Ascending aorta (tissue), 2 donors: ENCODE data around the gene LDHD. TPM values are rescaled to one million over a fixed set of nuclear protein-coding genes. Genes with fewer than 3 reads are reported as not detected.

ENCODE experiments used
- DNase-seq, 2 donors: peaks; one replicate each; pipeline ENCODE4 v3.0.0-alpha.2; 2019; ENCODE audit warnings: low spot score in 2 of 2
- H3K27ac ChIP-seq, 2 donors: fragments of 200-600 bp; sonication (generic); one replicate each; pipeline ENCODE4 v1.5.1; 2016 to 2017; ENCODE audit warnings: mild to moderate bottlenecking in 1 of 2
- H3K27me3 ChIP-seq: fragments of 200-600 bp; sonication (generic); one replicate; pipeline ENCODE4 v1.5.1; 2017
- H3K36me3 ChIP-seq, 2 donors: fragments of 200-600 bp; sonication (generic); one replicate each; pipeline ENCODE4 v1.5.1; 2016
- H3K4me1 ChIP-seq, 2 donors: fragments of 200-600 bp; sonication (generic); one replicate each; pipeline ENCODE4 v1.5.1; 2016 to 2017; ENCODE audit warnings: mild to moderate bottlenecking in 1 of 2
- H3K4me3 ChIP-seq, 2 donors: fragments of 200-600 bp; sonication (generic); one replicate each; pipeline ENCODE4 v1.5.1; 2016 to 2017; ENCODE audit warnings: mild to moderate bottlenecking in 1 of 2
- H3K9me3 ChIP-seq, 2 donors: fragments of 200-600 bp; sonication (generic); one replicate each; pipeline ENCODE4 v1.5.1; 2016
- intact Hi-C: fragments of 100-400 bp; cut with DNase I; formaldehyde crosslinking; loops from one replicate; pipeline ENCODE4 v1.15.1; 2023
- total RNA-seq: library from RNA; depleted of rRNA; stranded (reverse); fragments of >200 nt; gene quantifications from one replicate; pipeline ENCODE4 v1.1.0, GENCODE V29; 2016
- TF ChIP-seq, protein P1 (sequence below), 3 experiments: fragments of 200-600 bp in 2 of 3; fragments of 450-650 bp in 1 of 3; sonication (generic) in 2 of 3; IDR thresholded peaks; one replicate each; pipeline ENCODE4 v1.5.1; 2016 to 2019; ENCODE audit warnings: antibody characterized with exemption in 3 of 3, mild to moderate bottlenecking in 1 of 3, moderate library complexity in 1 of 3

LDHD gene
- total RNA-seq, 1 donor from 2014 or later, result 7.5 TPM

DNA sequence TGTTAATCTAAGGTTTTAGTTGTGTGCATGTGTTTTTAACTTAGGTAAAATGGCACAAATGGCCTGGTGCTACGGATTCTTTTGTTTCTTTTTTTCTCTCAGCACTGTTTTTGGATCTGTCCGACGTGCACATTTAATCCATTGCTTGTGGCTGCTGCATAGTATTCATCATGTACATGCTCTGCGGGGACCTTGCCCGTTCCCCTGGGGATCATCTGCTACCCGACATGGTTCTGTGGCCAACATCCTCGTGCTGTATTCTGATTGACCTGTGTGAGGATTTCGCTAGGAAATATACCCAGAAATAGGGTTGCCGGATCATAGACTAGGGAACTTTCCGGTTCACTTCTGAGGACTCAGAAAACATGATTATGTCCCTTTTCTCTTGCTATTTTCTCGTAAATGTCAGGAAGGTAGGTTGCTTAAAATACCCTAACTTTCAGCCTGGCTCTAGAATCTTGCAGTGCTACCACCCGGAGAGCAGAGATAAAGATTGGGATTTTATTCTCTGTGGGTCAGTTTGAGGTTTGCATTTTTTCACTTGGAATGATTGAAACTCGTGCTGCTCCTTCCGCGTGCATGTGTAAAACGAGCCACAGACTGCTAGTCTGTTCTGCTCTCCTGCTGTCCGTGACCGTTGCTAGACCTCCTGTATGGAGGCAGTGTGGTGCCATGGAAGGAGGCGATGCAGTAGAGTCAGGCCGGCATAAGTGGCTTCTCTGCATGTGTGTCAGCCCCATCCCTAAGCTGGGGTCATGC is 42.9 kb downstream of the LDHD start:
- intact Hi-C loops, result no loop called here
- Histone ChIP-seq H3K27ac (no peak overlapping the region), H3K4me3 (no peak overlapping the region), H3K4me1 (no peaks in the 10 kb centered on the region), H3K36me3 (no peaks in the 10 kb centered on the region), H3K27me3 (no peaks in the 10 kb centered on the region), H3K9me3 (no peaks in the 10 kb centered on the region)
- no peak for DNase-seq
- TF ChIP-seq, protein P1, sequence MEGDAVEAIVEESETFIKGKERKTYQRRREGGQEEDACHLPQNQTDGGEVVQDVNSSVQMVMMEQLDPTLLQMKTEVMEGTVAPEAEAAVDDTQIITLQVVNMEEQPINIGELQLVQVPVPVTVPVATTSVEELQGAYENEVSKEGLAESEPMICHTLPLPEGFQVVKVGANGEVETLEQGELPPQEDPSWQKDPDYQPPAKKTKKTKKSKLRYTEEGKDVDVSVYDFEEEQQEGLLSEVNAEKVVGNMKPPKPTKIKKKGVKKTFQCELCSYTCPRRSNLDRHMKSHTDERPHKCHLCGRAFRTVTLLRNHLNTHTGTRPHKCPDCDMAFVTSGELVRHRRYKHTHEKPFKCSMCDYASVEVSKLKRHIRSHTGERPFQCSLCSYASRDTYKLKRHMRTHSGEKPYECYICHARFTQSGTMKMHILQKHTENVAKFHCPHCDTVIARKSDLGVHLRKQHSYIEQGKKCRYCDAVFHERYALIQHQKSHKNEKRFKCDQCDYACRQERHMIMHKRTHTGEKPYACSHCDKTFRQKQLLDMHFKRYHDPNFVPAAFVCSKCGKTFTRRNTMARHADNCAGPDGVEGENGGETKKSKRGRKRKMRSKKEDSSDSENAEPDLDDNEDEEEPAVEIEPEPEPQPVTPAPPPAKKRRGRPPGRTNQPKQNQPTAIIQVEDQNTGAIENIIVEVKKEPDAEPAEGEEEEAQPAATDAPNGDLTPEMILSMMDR (IDR thresholded peaks at IDR 0.05), result no peak

DNA sequence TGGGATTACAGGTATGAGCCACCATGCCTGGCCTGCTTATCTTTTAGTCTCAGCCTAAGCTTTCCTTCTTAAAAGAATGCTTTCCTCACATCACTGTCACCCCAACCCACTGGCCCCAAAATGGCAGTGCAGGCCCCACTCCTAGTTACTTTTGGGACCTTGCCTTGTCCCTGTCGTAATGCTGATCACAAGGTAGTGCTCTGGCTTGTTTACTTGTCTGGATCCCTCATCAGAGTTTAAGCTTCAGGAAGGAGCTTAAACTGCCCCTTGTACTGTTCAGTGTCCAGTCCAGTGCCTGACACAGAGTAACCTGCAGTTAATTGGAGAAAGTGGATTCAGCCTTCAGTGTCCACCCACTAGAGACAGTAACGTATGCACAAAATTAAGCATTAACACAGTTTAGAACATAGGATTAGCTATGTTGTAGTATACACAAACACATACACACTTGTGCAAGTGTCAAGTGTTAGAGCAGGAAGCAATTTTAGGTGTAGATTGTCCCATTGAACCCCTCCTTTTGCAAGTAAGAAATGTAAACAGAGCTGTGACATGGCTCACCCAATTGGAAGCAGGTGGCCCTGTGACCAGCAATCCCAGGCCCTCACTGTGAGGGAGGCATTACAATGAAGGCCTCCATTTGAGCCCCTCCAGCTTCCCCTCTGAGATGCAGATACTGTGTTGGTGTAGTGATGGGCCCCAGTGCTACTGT is 44.2 kb downstream of the LDHD start:
- no peak overlapping the region for H3K4me3 ChIP-seq
- no peak for DNase-seq
- no peak overlapping the region for H3K27ac ChIP-seq
- intact Hi-C loops, result no loop called here
- TF ChIP-seq, protein P1 (IDR thresholded peaks at IDR 0.05), result no peak
- no peaks in the 10 kb centered on the region for H3K27me3 ChIP-seq
- H3K9me3 ChIP-seq, result no peaks in the 10 kb centered on the region
- no peaks in the 10 kb centered on the region for H3K36me3 ChIP-seq
- no peaks in the 10 kb centered on the region for H3K4me1 ChIP-seq

DNA sequence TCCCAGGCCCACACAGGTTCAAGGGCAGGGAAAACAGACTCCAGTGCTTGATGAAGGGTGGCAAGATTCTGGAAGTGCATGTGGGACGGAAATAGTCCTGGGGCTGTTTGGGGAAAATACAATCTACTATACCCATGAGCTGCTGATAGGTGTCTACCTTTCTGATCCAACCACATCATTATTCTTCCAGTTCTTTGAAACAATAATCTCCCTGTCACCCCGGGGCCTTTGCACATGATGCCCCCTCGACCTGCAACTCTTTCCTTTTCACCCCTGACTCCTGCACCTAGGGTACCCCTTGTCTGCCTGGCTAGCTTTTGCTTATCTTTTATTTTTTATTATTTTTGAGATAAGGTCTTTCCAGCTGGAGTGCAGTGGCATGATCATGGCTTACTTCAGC is 45.0 kb downstream of the LDHD start:
- Histone ChIP-seq H3K4me1 (no peaks in the 10 kb centered on the region), H3K27me3 (no peaks in the 10 kb centered on the region), H3K4me3 (no peak overlapping the region), H3K27ac (no peak overlapping the region), H3K36me3 (no peaks in the 10 kb centered on the region), H3K9me3 (no peaks in the 10 kb centered on the region)
- TF ChIP-seq, protein P1 (IDR thresholded peaks at IDR 0.05), result no peak
- intact Hi-C loops, result no loop called here
- DNase-seq, result no peak

DNA sequence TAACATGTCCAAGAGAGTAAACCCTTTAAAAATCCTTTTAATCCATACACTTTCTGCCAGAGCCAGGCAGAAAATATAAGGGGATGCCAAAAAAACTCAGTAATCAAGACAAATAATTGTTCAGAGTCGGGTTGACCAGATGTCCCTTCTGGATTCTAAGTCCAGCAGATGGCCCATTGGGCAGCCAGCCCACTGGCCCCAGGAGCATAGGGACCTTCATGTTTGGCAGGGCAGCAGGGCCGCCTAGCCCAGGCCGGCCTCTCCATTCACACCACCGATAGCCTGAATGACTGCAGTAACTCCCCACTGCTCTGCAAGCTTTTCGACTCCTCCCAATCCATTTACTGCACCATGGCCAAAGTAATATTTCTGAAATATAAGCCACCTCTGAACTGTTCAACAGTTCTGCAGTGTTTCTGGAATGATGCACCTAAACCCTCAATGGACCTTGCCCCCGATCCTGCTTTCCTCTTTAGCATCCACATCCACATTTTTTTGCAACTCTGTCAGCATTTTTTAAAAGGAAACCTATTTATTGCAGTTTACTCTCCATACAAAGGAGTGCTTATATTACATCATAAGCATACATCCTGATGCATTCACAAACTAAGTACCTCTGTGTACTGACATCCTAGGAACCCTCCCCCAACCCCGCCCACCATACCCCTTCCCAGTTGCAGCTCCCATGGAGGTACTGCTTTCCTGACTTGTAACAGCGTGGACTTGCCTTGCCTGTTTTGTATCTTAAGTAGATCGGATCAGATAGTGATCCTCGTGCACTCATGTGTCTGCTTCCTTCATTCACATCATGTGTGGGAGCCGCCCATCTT is 46.4 kb downstream of the LDHD start:
- Histone ChIP-seq H3K27me3 (no peaks in the 10 kb centered on the region), H3K36me3 (no peaks in the 10 kb centered on the region), H3K27ac (no peak overlapping the region), H3K9me3 (no peaks in the 10 kb centered on the region), H3K4me3 (no peak overlapping the region), H3K4me1 (no peaks in the 10 kb centered on the region)
- DNase-seq, result no peak
- intact Hi-C loops, result no loop called here
- TF ChIP-seq, protein P1 (IDR thresholded peaks at IDR 0.05), result no peak

DNA sequence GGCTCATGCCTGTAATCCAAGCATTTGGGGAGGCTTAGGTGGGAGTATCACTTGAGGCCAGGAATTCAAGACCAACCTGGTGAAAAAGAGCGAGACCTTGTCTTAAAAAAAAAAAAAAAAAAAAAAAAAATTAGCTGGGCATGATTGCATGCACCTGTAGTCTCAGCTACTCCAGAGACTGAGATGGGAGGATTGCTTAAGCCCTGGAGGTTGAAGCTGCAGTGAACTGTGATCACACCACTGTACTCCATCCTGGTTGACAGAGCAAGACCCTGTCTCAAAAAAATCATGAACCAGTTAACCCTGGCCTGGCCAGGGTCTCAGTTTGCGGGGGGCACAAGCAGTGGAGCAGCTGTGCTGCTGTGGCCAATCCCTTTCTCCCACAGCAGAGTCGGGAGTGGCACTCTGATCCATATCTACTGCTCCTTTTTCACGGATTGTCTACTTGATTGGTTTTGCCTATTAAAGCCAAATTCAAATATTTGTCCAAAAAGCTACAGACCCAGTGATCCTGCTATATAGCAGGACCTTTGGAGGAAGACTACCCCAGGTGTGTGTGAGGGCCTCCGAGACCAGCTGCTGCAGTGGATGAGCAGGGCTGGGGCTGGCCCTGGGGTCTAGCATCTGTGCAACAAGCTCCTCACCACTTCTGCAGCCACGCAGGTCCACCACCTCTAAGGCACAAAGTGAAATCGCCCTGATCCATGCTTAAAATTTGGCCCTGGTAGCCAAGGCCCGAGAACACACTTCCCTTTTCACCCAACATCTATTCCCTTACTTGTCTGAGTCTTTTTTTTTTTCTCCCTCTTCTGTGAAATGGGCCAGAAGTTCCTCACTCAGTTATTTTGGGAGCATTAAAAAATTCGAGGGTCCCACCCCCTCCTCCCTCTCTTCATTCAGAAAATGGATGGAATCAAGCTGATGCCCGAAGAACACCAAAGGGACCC is 48.2 kb downstream of the LDHD start:
- Histone ChIP-seq H3K27ac (no peak overlapping the region), H3K4me1 (no peaks in the 10 kb centered on the region), H3K9me3 (no peaks in the 10 kb centered on the region), H3K27me3 (no peaks in the 10 kb centered on the region), H3K4me3 (no peak overlapping the region), H3K36me3 (no peaks in the 10 kb centered on the region)
- intact Hi-C loops, result no loop called here
- no peak for DNase-seq
- TF ChIP-seq, protein P1 (IDR thresholded peaks at IDR 0.05), result no peak
